DMS114 treated with DMSO at 0.1 percent for 48 hours (cell line): Measurements from ENCODE around the gene RDH8.
A peak's percentile ranks its signal among the peaks of the same experiment; 100 is the strongest.

Experiments
- DNase-seq: peaks from one replicate; lab custom pipeline; 2025; ENCODE audit not compliant: unreplicated experiment; lab: John Stamatoyannopoulos, UW

RDH8 gene

GRCh38 chr19:10013316-10013715 is at the start of gene RDH8:
TSS of gene RDH8 (plus strand) at chr19:10013483. CDS start at chr19:10013498, 15 bp downstream.
- DNase-seq, result no peak

- no peak for DNase-seq
Observed at GRCh38 chr19:9966024-9966423, 47.3 kb upstream of the RDH8 start.

- no peak for DNase-seq
Observed at GRCh38 chr19:9966448-9966847, 46.8 kb upstream of the RDH8 start.

DNA sequence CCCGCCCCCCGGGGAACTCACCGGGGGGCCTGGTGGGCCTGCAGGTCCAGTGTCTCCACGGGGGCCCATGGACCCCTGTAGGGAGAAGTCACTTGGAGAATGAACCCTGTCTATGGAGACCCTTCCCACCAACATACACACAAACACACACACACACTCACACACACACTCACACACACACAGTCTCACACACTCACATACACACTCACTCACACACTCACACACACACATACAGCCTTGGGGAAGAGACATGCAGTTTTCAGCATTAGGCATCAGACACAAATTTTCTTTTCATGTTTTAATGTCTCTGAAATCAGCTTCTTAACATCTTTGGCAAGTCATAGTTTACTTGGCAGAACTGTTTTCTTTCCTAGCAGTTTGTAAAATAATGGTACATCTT is 46.0 kb upstream of the RDH8 start:
- DNase-seq, result no peak

DNA sequence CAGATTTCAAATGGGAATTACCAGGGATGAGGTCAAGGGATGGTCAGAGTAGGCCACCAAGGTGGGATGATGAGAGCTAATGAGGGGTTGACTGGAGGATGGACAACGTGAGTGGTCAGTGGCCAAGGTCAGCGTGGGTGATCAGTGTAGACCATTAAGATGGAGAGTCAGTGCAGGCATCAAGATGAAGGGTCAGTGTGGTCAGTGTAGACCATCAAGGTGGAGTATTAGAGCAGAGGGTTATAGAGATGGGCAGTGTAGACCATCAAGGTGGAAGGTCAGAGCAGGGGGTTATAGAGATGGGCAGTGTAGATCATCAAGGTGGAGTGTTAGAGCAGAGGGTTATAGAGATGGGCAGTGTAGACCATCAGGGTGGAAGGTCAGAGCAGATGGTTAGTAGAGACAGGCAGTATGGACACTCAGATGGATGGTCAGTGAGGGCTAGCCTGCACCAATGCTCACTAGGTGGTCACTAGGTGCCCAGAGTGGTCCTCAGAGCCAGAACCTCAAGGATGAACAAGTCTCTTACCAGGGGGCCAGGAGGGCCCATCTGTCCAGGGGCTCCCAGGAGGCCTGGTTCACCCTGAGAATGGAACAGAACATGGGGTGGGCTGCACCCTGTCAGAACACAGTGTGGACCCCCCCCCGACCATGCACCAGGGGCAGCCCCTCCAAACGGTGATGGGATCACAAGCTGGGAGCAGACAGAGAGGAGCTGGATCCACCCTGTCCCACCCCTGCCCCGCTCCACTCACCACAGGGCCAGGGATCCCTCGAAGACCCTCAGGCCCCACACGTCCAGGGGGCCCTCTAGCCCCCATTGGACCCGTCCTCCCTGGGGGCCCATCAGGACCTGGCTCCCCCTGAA is 44.2 kb upstream of the RDH8 start:
- no peak for DNase-seq

DNA sequence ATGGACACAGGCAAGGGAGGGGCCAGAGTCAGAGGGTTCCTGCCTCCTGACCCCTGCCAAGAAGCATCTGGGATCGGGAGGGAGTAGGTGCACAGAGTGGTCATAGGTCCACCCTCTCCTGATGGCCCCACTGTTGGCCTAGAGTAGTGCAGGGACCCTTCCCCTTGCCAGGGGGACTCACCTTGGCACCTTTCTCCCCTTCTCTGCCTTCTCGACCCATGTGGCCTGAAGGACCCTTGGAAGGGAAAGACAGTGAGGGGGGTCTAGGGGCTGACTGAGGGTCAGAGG is 43.7 kb upstream of the RDH8 start:
- no peak for DNase-seq

DNA sequence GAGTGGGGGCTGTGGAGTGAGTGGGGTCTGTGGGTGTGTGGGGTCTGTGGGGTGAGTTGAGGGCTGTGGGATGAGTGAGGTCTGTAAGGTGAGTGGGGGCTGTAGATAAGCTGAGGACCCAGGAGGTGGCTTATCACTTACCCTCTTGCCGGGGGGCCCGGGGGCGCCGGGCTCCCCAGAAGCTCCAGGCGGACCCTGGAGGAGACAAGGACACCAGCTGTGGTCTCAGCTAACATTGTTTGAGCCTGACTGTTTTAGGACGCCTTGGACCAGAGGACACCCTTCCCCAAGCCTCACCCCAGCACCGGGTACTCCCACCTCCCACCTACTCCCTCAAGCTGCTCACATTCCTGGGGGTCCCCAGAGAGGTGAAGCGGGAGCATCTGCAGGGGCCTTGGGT is 42.8 kb upstream of the RDH8 start:
- no peak for DNase-seq

DNA sequence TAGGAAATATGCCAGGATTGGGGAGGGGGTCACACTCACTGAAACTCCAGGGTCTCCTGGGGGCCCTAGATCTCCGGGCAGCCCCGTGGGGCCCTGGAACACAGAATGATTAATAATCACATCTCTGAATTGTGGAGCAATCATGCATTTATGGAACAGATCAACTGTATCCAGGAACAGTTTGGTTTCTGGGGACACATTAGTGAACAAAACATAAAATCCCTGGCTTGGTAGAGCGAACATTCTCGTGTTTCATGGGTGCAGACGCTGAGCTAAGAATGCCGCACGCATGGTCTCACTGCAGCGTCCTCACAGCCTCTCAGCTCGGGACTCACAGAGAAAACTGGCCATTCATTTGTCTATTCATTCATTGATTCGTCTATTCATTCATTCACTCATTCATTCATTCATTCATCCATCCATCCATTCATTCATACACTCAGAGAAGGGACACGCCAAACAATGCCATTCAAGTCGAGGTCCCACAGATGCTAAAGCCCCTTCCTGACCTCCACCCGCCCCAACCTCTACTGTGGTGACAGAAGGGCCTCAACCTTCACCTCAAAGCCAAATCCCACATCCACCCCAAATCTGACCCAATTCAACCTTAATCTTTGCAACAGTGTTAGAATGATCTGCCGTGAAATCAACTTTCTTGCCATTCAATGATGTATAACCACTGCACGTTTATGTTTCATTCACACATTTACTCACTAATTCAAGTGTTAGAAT is 42.0 kb upstream of the RDH8 start:
- no peak for DNase-seq

GRCh38 chr19:9972103-9972502 is 41.2 kb upstream of the RDH8 start:
- no peak for DNase-seq

- DNase-seq, result no peak
Observed at GRCh38 chr19:9981406-9982260, 31.6 kb upstream of the RDH8 start.

- no peak for DNase-seq
Observed at GRCh38 chr19:9986787-9987281, 26.4 kb upstream of the RDH8 start.

- no peak for DNase-seq
Observed at GRCh38 chr19:9989504-9989903, 23.8 kb upstream of the RDH8 start.

DNA sequence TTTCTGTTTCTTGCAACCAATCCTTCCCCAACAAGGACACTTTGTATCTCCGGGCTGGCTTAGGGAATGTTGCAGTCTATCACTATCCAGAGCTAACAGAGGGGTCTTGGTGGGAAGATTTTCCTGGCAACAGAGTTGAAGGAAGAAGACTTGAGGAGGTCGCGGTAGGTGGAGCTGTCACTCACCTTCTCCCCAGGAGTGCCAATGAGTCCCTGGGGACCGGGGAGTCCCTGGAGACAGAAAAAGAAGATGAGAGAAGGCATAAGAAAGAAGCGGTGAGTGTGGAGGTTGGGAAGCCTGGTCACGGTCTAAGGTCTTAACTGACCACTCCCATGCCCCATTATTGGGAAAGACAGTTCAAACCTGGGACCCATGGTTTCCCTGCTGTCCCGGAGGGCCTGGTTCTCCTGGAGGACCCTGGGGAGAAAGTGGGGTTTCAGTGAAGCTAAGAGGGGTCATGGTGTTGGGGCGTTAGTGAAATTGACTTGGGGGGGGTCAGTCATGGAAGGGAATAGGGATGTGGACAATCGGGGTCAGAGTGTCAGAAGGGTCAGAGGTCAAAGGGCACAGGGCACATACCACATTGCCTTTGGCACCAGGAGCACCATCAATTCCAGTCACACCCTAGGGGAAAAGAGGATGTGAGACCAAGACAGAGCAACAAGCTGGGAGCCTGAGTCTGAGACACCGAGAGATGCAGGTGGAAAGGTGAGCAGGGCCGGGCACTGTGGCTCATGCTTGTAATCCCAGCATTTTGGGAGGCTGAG is 21.7 kb upstream of the RDH8 start:
- no peak for DNase-seq

- DNase-seq, result no peak
Observed at GRCh38 chr19:9995084-9995483, 18.2 kb upstream of the RDH8 start.

DNA sequence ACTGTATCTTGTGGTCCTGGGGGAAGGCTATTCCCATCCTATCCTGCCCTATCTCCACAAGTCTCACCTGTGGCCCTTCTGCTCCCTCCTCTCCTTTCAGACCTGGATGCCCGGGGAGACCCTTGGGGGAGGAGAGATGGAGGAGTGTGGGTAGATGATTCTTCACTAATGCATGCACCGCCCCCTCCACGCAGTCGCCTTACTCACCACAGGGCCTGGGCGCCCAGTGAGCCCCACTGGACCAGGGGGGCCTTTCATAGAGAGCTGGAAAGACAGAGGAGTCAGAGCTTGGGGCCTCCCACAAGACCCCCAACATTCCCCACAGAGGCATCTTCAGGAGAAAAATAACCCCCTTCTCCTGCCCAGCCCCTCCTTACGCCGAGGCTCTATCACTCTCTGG is 17.3 kb upstream of the RDH8 start:
- no peak for DNase-seq

DNA sequence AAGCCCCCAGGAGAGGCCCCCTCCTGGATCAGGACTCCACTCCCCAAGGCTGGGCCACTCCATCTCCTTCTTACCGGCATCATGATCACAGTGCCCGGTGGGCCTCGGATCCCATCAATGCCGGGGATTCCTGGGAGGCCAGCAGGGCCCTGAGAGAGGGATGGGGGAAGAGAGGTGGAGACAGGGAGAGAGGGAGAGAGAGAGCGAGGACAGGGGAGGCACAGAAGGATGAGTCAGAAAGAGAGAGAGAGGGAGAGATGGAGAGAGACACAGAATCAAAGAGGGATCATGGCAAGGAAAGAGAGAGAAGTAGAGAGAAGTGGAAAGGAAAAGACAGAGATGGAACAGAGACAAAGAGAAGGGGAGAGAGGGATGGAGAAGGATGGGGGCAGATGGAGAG is 16.7 kb upstream of the RDH8 start:
- DNase-seq, result no peak

- peak; percentile 51 for DNase-seq
Observed at GRCh38 chr19:10000171-10000826, 13.0 kb upstream of the RDH8 start.

GRCh38 chr19:10001899-10002298 is 11.4 kb upstream of the RDH8 start:
- no peak for DNase-seq

DNA sequence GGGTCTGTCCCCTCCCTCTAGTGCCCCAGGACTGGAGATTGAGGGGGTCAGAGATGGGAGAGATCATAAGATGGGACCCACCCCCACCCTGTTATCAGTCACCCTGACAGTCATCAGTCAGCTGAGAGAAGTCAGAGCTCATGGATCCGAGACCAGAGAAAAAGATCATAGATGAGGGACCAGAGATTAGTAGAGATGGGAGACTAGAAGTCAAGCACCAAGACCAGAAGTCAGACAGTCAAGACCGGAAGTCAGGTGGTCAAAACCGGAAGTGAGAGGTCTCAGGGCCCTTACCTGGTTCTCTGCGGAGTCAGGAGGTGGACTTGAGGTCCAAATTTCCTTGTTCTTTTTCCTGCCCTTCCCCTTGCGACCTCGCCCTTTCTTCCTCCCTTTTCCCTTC is 10.0 kb upstream of the RDH8 start:
- no peak for DNase-seq

DNA sequence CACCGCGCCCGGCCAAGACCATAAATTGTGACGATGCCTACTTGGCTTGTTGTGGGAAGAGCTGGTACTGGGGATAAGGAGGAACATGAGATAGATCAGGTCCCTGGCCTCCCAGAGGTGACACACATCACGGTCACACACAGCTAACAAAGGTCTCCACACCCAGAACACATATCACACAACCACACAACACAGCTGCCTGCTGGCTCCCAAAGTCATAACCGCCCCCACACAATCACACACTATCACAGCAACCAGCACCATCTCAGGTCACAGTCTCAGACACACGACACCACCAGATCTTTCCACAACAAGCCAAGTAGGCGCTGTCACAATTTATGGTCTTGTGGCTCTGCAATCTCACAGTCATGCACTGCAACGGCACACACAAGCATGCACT is 8.7 kb upstream of the RDH8 start:
- no peak for DNase-seq
